Panc1 (cell line): ENCODE results near the gene IL1RAPL1.

Source experiments
- CTCF ChIP-seq: fragments of 450-650 bp; IDR thresholded peaks from 2 replicates; pipeline ENCODE4 v1.5.1; 2017; ENCODE audit warnings: mild to moderate bottlenecking
- POLR2AphosphoS5 ChIP-seq: IDR thresholded peaks from 2 replicates; pipeline ENCODE4 v1.6.1; 2012; ENCODE audit warnings: mild to moderate bottlenecking, low read depth, low read length, moderate library complexity
- SIN3A ChIP-seq: IDR thresholded peaks from 2 replicates; pipeline ENCODE4 v1.6.1; 2012; ENCODE audit warnings: low read depth, mild to moderate bottlenecking, low read length, moderate library complexity, borderline replicate concordance; ENCODE audit not compliant: insufficient read depth

- TF ChIP-seq CTCF = no peak
- TF ChIP-seq SIN3A = no peak
- TF ChIP-seq POLR2AphosphoS5 = no peak
These were observed 21.8 kb downstream of the IL1RAPL1 start for GRCh38 chrX:28609003-28609402.
